Endothelial cell of umbilical vein (primary cell): ENCODE data around the gene SAMD10. TPM values are rescaled to one million over a fixed set of nuclear protein-coding genes. Genes with fewer than 3 reads are reported as not detected.

Experiments
- BruUV-seq: library from RNA; stranded (reverse); fragments of 400-500 nt; replicated peaks from 2 replicates; lab custom pipeline; 2021; lab: Mats Ljungman, UMichigan
- CTCF ChIA-PET: fragments of 300-600, 350-600 bp; sonication (Branson Sonifier 250); formaldehyde crosslinking; loops from one replicate; lab custom pipeline; 2021; ENCODE audit warnings: antibody characterized with exemption, inconsistent platforms; lab: Charles Lee
- POLR2A ChIA-PET: fragments of 300-600, 350-600 bp; sonication (Branson Sonifier 250); formaldehyde crosslinking; loops from one replicate; lab custom pipeline; 2021; ENCODE audit warnings: antibody characterized with exemption, inconsistent platforms; lab: Charles Lee
- DNase-seq: peaks from one replicate; pipeline ENCODE4 v3.0.0-alpha.2; 2011; ENCODE audit warnings: low read depth, low spot score
- FAIRE-seq: peaks from 2 replicates; lab custom pipeline; 2011; peaks lifted over from hg19 to GRCh38; lab: Jason Lieb, UNC
- H2AFZ ChIP-seq: 2 replicates; pipeline ENCODE4 v1.6.0; 2012; ENCODE audit warnings: low read depth, low read length, control low read depth, inconsistent platforms
- H3K27ac ChIP-seq: 2 replicates; pipeline ENCODE4 v1.5.1; 2011; ENCODE audit warnings: low read depth, mild to moderate bottlenecking, control low read depth, low read length, moderate library complexity; ENCODE audit not compliant: insufficient read depth
- H3K27me3 ChIP-seq, 2 experiments: 2 replicates each; pipeline versions ENCODE4 v1.6.0 to v1.6.1; 2011; ENCODE audit warnings: low read length in 2 of 2, mixed read lengths in 1 of 2; ENCODE audit not compliant: control insufficient read depth in 2 of 2, insufficient read depth in 2 of 2
- H3K36me3 ChIP-seq, 2 experiments: 2 replicates in 1 of 2; 3 replicates in 1 of 2; pipeline ENCODE4 v1.5.1; 2011; ENCODE audit warnings: low read length in 2 of 2, mild to moderate bottlenecking in 1 of 2, moderate library complexity in 1 of 2; ENCODE audit not compliant: control insufficient read depth in 2 of 2, insufficient read depth in 2 of 2; ENCODE audit errors: extremely low read depth in 1 of 2
- H3K4me1 ChIP-seq: 3 replicates; pipeline ENCODE4 v1.5.1; 2011; ENCODE audit warnings: mild to moderate bottlenecking, low read length; ENCODE audit not compliant: control insufficient read depth, insufficient read depth; ENCODE audit errors: extremely low read depth
- H3K4me2 ChIP-seq: 2 replicates; pipeline ENCODE4 v1.6.1; 2011; ENCODE audit warnings: low read length, control low read depth, mixed read lengths; ENCODE audit not compliant: insufficient read depth
- H3K4me3 ChIP-seq, 3 experiments: fragments of 200-600 bp in 1 of 3; sonication (generic), shearing (Covaris generic) in 1 of 3; replicated peaks in 1 of 3; 2 replicates each; pipeline ENCODE4 v1.5.1; 2011 to 2016; ENCODE audit warnings: control low read depth in 3 of 3, low read length in 3 of 3, mild to moderate bottlenecking in 2 of 3, inconsistent platforms in 1 of 3, low read depth in 1 of 3, moderate library complexity in 1 of 3; ENCODE audit not compliant: insufficient read depth in 1 of 3
- H3K79me2 ChIP-seq: 2 replicates; pipeline ENCODE4 v1.6.0; 2012; ENCODE audit warnings: low read length, inconsistent platforms; ENCODE audit not compliant: control insufficient read depth, insufficient read depth
- H3K9ac ChIP-seq: replicated peaks from 2 replicates; pipeline ENCODE3; 2011; ENCODE audit warnings: low read length, control low read depth; ENCODE audit not compliant: insufficient read depth; ENCODE audit errors: extremely low read depth
- H3K9me1 ChIP-seq: replicated peaks from 3 replicates; pipeline ENCODE4 v1.6.0; 2011; ENCODE audit warnings: mild to moderate bottlenecking, low read length; ENCODE audit not compliant: control insufficient read depth, insufficient read depth; ENCODE audit errors: extremely low read depth
- H3K9me3 ChIP-seq: replicated peaks from 2 replicates; pipeline ENCODE4 v1.5.1; 2012; ENCODE audit warnings: low read length, inconsistent platforms; ENCODE audit not compliant: control insufficient read depth, insufficient read depth
- H4K20me1 ChIP-seq: replicated peaks from 2 replicates; pipeline ENCODE3; 2011; ENCODE audit warnings: mild to moderate bottlenecking, low read length; ENCODE audit not compliant: control insufficient read depth, insufficient read depth; ENCODE audit errors: extremely low read depth
- EZH2 ChIP-seq: IDR thresholded peaks from 2 replicates; pipeline ENCODE4 v1.6.1; 2012; ENCODE audit warnings: borderline replicate concordance, low read depth, mild to moderate bottlenecking, moderate library complexity, low read length, inconsistent platforms; ENCODE audit not compliant: severe bottlenecking
- FOS ChIP-seq: IDR thresholded peaks from 2 replicates; pipeline ENCODE4 v1.6.1; 2011; ENCODE audit warnings: mild to moderate bottlenecking, low read length, moderate library complexity, borderline replicate concordance; ENCODE audit not compliant: insufficient read depth
- GATA2 ChIP-seq: IDR thresholded peaks from 2 replicates; pipeline ENCODE4 v1.7.0; 2011; ENCODE audit warnings: low read depth, mild to moderate bottlenecking, moderate library complexity, mixed read lengths, low read length; ENCODE audit not compliant: insufficient read length, insufficient read depth
- JUN ChIP-seq: IDR thresholded peaks from 2 replicates; pipeline ENCODE4 v1.6.1; 2011; ENCODE audit warnings: borderline replicate concordance, low read depth; ENCODE audit not compliant: insufficient read length, insufficient read depth
- MYC ChIP-seq: IDR thresholded peaks from one replicate; pipeline ENCODE4 v1.6.1; 2011; ENCODE audit warnings: mild to moderate bottlenecking, low read depth, low read length
- POLR2A ChIP-seq: IDR thresholded peaks from 2 replicates; pipeline ENCODE4 v1.6.1; 2012; ENCODE audit warnings: low read depth, mild to moderate bottlenecking, control low read depth, low read length
- POLR2AphosphoS5 ChIP-seq: IDR thresholded peaks from 2 replicates; pipeline ENCODE4 v1.6.1; 2012; ENCODE audit warnings: low read depth, mild to moderate bottlenecking, control low read depth, low read length, moderate library complexity; ENCODE audit not compliant: insufficient read depth
- dilution Hi-C: fragments of 300-500 bp; cut with MboI; formaldehyde crosslinking; loops from one replicate; pipeline ENCODE4 v1.15.0; 2019; ENCODE audit warnings: low sequenced_read_pairs; ENCODE audit not compliant: extremely low pct_ligation_motif_present
- intact Hi-C: fragments of 100-400 bp; cut with micrococcal nuclease; formaldehyde crosslinking; loops from one replicate; pipeline ENCODE4 v1.10.0; 2022
- polyA plus RNA-seq, 4 experiments: library from polyadenylated mRNA; depleted of rRNA in 3 of 4; stranded (reverse) in 3 of 4; unstranded in 1 of 4; fragments of >200 nt; gene quantifications; 2 replicates each; pipeline versions ENCODE4 v1.2.1 to v1.2.3, GENCODE V29; 2011 to 2012; ENCODE audit warnings: missing spikeins in 1 of 4
- total RNA-seq: library from RNA; stranded (reverse); gene quantifications from 2 replicates; pipeline ENCODE4 v1.2.3, GENCODE V29; 2021
- TF ChIP-seq, protein P1 (sequence below), 2 donors: IDR thresholded peaks; 1 replicate in 1 of 2; 2 replicates in 1 of 2; pipeline ENCODE4 v1.5.1; 2011; ENCODE audit warnings: low read length in 2 of 2, mild to moderate bottlenecking in 2 of 2, moderate library complexity in 2 of 2, control low read depth in 1 of 2, inconsistent platforms in 1 of 2, low read depth in 1 of 2; ENCODE audit not compliant: insufficient read depth in 1 of 2; ENCODE audit errors: extremely low read depth in 1 of 2
- TF ChIP-seq, protein P2 (sequence below): IDR thresholded peaks from 2 replicates; pipeline ENCODE4 v1.6.1; 2011; ENCODE audit not compliant: insufficient read depth, insufficient read length

Gene SAMD10
- total and polyA plus RNA-seq, 2 donors (not counting 3 experiments of a cell fraction or from before 2014, with no cell fraction given) = 4.7 to 5.3 TPM

DNA sequence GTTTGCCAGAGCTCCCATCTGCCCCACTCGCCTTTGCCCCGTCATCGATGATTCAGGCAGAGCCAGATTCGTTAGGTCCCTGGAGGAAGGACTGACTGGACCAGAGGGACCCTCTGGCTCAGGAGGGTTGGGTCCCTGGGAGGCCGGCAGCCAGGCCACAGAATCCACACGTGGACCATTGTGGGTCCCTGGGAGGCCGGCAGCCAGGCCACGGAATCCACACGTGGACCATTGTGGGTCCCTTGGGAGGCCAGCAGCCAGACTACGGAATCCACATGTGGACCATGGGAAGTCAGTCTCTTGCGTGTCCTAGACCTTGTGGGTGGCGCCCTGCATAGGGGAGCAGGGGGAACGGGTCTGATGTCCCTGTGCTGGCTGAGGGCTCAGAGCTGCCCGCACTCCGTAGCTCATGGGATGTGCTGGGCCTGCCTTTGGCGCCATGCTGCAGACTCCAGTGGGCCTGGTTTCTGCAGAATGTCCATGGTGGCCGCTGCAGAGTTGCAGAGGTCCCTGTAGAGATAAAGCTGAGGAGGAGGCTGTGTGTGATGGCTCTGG is 46.8 kb downstream of the SAMD10 start:
- no peaks in the 10 kb centered on the region for H3K27me3 ChIP-seq
- DNase-seq = no peak
- peaks cover 35% of the 10 kb centered on the region for H3K79me2 ChIP-seq
- no peak overlapping the region for H2AFZ ChIP-seq
- H4K20me1 ChIP-seq = peaks cover 3% of the 10 kb centered on the region
- BruUV-seq = no TSS peak
- no peak overlapping the region for H3K27ac ChIP-seq
- no peak overlapping the region for H3K4me3 ChIP-seq
- ChIA-PET POLR2A (no interaction called here), CTCF (interaction anchor here (1.2 kb wide), 1 partner anchor 14 kb away, joined by 3 read pairs; no protein-coding TSS in a partner anchor)
- no peaks in the 10 kb centered on the region for H3K9me1 ChIP-seq
- no peaks in the 10 kb centered on the region for H3K4me1 ChIP-seq
- no peak overlapping the region for H3K9ac ChIP-seq
- dilution Hi-C loops (no loop called here), intact Hi-C loops (no loop called here)
- peaks cover 5 to 55% of the 10 kb centered on the region in 2 experiments for H3K36me3 ChIP-seq
- no peak for FAIRE-seq
- H3K9me3 ChIP-seq = no peaks in the 10 kb centered on the region
- TF ChIP-seq EZH2 = no peak
- no peak for TF ChIP-seq GATA2
- no peak for TF ChIP-seq MYC
- no peak overlapping the region for H3K4me2 ChIP-seq

GRCh38 chr20:63931735-63932134 is 47.7 kb downstream of the SAMD10 start:
- Histone ChIP-seq H3K9me3 (no peaks in the 10 kb centered on the region), H3K9ac (no peak overlapping the region), H3K4me3 (no peak overlapping the region), H2AFZ (no peak overlapping the region), H3K79me2 (peaks cover 41% of the 10 kb centered on the region), H3K9me1 (no peaks in the 10 kb centered on the region), H3K36me3 (peaks cover 7 to 55% of the 10 kb centered on the region in 2 experiments), H3K27me3 (no peaks in the 10 kb centered on the region), H3K4me1 (no peaks in the 10 kb centered on the region), H3K4me2 (no peak overlapping the region), H4K20me1 (peaks cover 3% of the 10 kb centered on the region), H3K27ac (no peak overlapping the region)
- TF ChIP-seq POLR2AphosphoS5 (no peak), JUN (no peak), FOS (no peak), MYC (no peak), GATA2 (no peak), POLR2A (no peak), EZH2 (no peak)
- TF ChIP-seq, protein P1, sequence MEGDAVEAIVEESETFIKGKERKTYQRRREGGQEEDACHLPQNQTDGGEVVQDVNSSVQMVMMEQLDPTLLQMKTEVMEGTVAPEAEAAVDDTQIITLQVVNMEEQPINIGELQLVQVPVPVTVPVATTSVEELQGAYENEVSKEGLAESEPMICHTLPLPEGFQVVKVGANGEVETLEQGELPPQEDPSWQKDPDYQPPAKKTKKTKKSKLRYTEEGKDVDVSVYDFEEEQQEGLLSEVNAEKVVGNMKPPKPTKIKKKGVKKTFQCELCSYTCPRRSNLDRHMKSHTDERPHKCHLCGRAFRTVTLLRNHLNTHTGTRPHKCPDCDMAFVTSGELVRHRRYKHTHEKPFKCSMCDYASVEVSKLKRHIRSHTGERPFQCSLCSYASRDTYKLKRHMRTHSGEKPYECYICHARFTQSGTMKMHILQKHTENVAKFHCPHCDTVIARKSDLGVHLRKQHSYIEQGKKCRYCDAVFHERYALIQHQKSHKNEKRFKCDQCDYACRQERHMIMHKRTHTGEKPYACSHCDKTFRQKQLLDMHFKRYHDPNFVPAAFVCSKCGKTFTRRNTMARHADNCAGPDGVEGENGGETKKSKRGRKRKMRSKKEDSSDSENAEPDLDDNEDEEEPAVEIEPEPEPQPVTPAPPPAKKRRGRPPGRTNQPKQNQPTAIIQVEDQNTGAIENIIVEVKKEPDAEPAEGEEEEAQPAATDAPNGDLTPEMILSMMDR (IDR thresholded peaks at IDR 0.05; ENCODE audit: extremely low read depth in 1 of 2, insufficient read depth in 1 of 2, low read depth in 1 of 2, low read length in 2 of 2) = no peak
- TF ChIP-seq, protein P2, sequence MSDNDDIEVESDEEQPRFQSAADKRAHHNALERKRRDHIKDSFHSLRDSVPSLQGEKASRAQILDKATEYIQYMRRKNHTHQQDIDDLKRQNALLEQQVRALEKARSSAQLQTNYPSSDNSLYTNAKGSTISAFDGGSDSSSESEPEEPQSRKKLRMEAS = no peak
- no peak for FAIRE-seq
- POLR2A ChIA-PET = no interaction called here
- no TSS peak for BruUV-seq
- CTCF ChIA-PET = interaction anchor here (1.2 kb wide), 1 partner anchor 13 kb away, joined by 3 read pairs; no protein-coding TSS in a partner anchor
- intact Hi-C loops (no loop called here), dilution Hi-C loops (no loop called here)
- DNase-seq = no peak
